GM12878 (cell line): ENCODE data around the gene HEBP1. TPM values are rescaled to one million over a fixed set of nuclear protein-coding genes. Genes with fewer than 3 reads are reported as not detected.

Experiments
- ESRRA ChIP-seq: IDR thresholded peaks from 2 replicates; pipeline ENCODE4 v1.6.1; 2012; ENCODE audit warnings: mild to moderate bottlenecking, low read length, improper control_type of control experiment
- ZSCAN29 ChIP-seq: fragments of 450-650 bp; IDR thresholded peaks from 2 replicates; pipeline ENCODE4 v1.6.1; 2017; ENCODE audit warnings: mild to moderate bottlenecking, moderate library complexity
- polyA plus RNA-seq, 11 experiments: library from polyadenylated mRNA; depleted of rRNA in 4 of 11; unstranded in 6 of 11; stranded (reverse) in 5 of 11; fragments of >200 nt; fragmentation: Nextera tagmentation in 4 of 11; fragmentation: Illumina TruSeq in 1 of 11; extraction: Ambion mirVana in 4 of 11; extraction: Trizol in 1 of 11; gene quantifications; 1 replicate in 1 of 11; 2 replicates in 10 of 11; pipeline versions ENCODE4 v1.2.1 to v1.2.3, GENCODE V29; 2011 to 2016; ENCODE audit warnings: inconsistent platforms in 2 of 11, missing spikeins in 2 of 11, low read depth in 1 of 11
- total RNA-seq, 4 experiments: library from RNA; depleted of rRNA in 3 of 4; stranded (reverse); fragments of >200 nt in 3 of 4; fragmentation: Illumina TruSeq in 1 of 4; extraction: Trizol in 1 of 4; gene quantifications; 2 replicates each; pipeline versions ENCODE4 v1.2.1 to v1.2.3, GENCODE V29; 2013 to 2021
- TF ChIP-seq, protein P1 (sequence below): fragments of 450-650 bp; IDR thresholded peaks from 2 replicates; pipeline ENCODE4 v1.6.1; 2016; ENCODE audit warnings: mild to moderate bottlenecking
- TF ChIP-seq, protein P2 (sequence below): fragments of 450-650 bp; IDR thresholded peaks from 2 replicates; pipeline ENCODE4 v1.6.1; 2018; ENCODE audit warnings: mild to moderate bottlenecking, low read depth, moderate library complexity; ENCODE audit not compliant: partially characterized antibody
- TF ChIP-seq, protein P3 (sequence below): fragments of 450-650 bp; IDR thresholded peaks from 2 replicates; pipeline ENCODE4 v1.6.1; 2017; ENCODE audit warnings: mild to moderate bottlenecking, moderate library complexity

The HEBP1 gene
- total and polyA plus RNA-seq, 10 of the 15 experiments (the other 5 are each of a cell fraction or from before 2014, with no cell fraction given): 0.07 to 0.32 (median 0.18) TPM; not detected in 5

- TF ChIP-seq, protein P1, sequence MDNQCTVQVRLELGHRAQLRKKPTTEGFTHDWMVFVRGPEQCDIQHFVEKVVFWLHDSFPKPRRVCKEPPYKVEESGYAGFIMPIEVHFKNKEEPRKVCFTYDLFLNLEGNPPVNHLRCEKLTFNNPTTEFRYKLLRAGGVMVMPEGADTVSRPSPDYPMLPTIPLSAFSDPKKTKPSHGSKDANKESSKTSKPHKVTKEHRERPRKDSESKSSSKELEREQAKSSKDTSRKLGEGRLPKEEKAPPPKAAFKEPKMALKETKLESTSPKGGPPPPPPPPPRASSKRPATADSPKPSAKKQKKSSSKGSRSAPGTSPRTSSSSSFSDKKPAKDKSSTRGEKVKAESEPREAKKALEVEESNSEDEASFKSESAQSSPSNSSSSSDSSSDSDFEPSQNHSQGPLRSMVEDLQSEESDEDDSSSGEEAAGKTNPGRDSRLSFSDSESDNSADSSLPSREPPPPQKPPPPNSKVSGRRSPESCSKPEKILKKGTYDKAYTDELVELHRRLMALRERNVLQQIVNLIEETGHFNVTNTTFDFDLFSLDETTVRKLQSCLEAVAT: no peak
- TF ChIP-seq, protein P2, sequence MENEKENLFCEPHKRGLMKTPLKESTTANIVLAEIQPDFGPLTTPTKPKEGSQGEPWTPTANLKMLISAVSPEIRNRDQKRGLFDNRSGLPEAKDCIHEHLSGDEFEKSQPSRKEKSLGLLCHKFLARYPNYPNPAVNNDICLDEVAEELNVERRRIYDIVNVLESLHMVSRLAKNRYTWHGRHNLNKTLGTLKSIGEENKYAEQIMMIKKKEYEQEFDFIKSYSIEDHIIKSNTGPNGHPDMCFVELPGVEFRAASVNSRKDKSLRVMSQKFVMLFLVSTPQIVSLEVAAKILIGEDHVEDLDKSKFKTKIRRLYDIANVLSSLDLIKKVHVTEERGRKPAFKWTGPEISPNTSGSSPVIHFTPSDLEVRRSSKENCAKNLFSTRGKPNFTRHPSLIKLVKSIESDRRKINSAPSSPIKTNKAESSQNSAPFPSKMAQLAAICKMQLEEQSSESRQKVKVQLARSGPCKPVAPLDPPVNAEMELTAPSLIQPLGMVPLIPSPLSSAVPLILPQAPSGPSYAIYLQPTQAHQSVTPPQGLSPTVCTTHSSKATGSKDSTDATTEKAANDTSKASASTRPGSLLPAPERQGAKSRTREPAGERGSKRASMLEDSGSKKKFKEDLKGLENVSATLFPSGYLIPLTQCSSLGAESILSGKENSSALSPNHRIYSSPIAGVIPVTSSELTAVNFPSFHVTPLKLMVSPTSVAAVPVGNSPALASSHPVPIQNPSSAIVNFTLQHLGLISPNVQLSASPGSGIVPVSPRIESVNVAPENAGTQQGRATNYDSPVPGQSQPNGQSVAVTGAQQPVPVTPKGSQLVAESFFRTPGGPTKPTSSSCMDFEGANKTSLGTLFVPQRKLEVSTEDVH: no peak
- no peak for TF ChIP-seq ZSCAN29
- no peak for TF ChIP-seq ESRRA
- TF ChIP-seq, protein P3, sequence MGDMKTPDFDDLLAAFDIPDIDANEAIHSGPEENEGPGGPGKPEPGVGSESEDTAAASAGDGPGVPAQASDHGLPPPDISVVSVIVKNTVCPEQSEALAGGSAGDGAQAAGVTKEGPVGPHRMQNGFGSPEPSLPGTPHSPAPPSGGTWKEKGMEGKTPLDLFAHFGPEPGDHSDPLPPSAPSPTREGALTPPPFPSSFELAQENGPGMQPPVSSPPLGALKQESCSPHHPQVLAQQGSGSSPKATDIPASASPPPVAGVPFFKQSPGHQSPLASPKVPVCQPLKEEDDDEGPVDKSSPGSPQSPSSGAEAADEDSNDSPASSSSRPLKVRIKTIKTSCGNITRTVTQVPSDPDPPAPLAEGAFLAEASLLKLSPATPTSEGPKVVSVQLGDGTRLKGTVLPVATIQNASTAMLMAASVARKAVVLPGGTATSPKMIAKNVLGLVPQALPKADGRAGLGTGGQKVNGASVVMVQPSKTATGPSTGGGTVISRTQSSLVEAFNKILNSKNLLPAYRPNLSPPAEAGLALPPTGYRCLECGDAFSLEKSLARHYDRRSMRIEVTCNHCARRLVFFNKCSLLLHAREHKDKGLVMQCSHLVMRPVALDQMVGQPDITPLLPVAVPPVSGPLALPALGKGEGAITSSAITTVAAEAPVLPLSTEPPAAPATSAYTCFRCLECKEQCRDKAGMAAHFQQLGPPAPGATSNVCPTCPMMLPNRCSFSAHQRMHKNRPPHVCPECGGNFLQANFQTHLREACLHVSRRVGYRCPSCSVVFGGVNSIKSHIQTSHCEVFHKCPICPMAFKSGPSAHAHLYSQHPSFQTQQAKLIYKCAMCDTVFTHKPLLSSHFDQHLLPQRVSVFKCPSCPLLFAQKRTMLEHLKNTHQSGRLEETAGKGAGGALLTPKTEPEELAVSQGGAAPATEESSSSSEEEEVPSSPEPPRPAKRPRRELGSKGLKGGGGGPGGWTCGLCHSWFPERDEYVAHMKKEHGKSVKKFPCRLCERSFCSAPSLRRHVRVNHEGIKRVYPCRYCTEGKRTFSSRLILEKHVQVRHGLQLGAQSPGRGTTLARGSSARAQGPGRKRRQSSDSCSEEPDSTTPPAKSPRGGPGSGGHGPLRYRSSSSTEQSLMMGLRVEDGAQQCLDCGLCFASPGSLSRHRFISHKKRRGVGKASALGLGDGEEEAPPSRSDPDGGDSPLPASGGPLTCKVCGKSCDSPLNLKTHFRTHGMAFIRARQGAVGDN: no peak
- TF ChIP-seq, all 136 proteins: peak for 0
Observed at GRCh38 chr12:13044906-13045299, 44.8 kb upstream of the HEBP1 start (continued).
